GM18511 (cell line): Measurements from ENCODE around the gene TUBGCP2.
"Not testable (repeated sequence)": the region's sequence is repeated elsewhere in the genome, so short reads cannot be mapped to it uniquely, and the experiment has no call there.

Experiments
- ATAC-seq: cut with Tn5 transposase; IDR thresholded peaks from one replicate; pipeline ENCODE4 v1.9.1; 2021; ENCODE audit warnings: mild to moderate bottlenecking, moderate library complexity; ENCODE audit not compliant: unreplicated experiment

The TUBGCP2 gene

GRCh38 chr10:133235265-133235855 lies 73.3 kb downstream of the TUBGCP2 start:
- no peak for ATAC-seq

GRCh38 chr10:133234796-133235195 lies 73.9 kb downstream of the TUBGCP2 start:
- not testable (repeated sequence) for ATAC-seq

GRCh38 chr10:133231946-133232574 lies 76.6 kb downstream of the TUBGCP2 start:
- no peak for ATAC-seq

GRCh38 chr10:133231244-133231945 lies 77.3 kb downstream of the TUBGCP2 start:
- ATAC-seq, result no peak

GRCh38 chr10:133230387-133231195 lies 78.1 kb downstream of the TUBGCP2 start:
- no peak for ATAC-seq

- no peak for ATAC-seq
These were observed 78.7 kb downstream of the TUBGCP2 start, which contains the start of gene UTF1 for GRCh38 chr10:133230044-133230361. Gene UTF1, plus strand, starts transcription at chr10:133230217. Its CDS starts 72 bp downstream, at chr10:133230289.

GRCh38 chr10:133229265-133230043 lies 79.2 kb downstream of the TUBGCP2 start:
- ATAC-seq, result no peak
